ENCODE results near the gene FOXD2.

The FOXD2 gene

DNA sequence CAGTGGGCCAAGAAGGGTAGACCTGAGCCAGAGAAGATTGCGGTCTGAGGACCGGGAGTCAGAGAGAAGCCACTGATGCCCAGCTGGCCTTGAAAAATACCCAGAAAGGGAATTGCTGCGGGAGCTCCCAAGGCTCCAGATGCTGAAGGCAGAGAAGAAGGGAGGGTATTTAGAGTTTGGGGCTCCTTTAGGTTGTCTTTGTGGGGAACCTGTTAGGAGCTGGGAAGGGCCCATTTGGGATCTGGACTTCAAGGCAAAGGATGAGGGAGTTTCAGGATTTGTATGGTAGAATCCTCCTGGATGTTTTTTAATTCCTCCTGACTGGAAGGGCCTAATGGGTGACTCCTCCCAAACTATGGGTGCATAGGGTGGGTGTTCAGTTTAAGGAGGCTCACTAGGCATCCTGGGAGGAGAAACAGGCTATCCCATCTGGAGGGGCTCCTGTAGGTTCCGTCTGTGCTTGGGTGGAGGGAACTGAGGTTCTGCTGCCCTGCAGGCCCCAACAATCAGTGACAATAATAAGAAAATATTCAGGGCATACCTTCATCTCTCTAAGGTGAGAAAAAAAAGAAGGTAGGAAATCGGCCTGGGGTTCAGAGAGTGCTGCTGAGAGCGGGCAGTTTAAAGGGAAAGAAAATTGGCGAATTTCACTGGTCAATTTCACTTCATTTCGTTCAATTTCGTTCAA, 5.1 kb downstream of the FOXD2 start:
- TF ChIP-seq, protein P1, sequence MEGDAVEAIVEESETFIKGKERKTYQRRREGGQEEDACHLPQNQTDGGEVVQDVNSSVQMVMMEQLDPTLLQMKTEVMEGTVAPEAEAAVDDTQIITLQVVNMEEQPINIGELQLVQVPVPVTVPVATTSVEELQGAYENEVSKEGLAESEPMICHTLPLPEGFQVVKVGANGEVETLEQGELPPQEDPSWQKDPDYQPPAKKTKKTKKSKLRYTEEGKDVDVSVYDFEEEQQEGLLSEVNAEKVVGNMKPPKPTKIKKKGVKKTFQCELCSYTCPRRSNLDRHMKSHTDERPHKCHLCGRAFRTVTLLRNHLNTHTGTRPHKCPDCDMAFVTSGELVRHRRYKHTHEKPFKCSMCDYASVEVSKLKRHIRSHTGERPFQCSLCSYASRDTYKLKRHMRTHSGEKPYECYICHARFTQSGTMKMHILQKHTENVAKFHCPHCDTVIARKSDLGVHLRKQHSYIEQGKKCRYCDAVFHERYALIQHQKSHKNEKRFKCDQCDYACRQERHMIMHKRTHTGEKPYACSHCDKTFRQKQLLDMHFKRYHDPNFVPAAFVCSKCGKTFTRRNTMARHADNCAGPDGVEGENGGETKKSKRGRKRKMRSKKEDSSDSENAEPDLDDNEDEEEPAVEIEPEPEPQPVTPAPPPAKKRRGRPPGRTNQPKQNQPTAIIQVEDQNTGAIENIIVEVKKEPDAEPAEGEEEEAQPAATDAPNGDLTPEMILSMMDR (IDR thresholded peaks at IDR 0.05), result no peak

DNA sequence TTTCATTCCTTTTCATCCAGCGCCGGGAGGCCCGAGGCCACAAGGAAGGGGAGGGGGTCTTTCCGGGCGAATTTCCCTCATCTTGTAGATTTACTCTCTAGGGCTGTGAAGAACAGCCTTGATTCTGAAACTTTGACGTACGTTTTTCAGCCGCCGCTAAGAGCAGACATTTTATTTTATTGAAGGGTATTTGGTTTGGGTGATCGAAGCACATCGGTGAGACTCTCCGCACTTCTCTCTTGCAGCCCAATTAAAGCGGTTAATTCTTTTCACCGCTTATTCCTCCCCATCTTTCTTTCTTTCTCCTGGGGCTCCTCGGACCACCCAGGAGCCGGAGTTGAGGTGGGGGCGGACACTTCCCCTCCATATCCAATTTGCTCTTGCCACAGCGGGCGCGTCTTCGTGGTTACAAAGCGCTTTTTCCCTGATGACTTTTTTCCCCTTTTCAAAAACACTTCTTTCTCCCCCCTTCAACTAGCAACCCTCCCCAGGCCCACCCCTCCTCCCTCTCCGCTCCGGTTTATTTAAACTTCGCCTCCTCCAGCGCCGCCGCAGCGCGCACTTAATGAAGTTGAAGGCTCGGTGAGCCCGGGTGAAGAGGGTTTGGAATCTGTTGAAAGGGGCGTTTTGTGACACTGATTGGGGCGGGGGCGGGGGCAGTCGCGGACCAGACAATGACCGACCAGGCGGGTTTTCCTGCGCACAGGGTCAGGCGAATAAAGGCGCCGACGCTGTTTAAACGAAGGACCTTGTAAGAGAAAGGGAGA, 5.9 kb downstream of the FOXD2 start:
- TF ChIP-seq, protein P1 (IDR thresholded peaks at IDR 0.05), result no peak

DNA sequence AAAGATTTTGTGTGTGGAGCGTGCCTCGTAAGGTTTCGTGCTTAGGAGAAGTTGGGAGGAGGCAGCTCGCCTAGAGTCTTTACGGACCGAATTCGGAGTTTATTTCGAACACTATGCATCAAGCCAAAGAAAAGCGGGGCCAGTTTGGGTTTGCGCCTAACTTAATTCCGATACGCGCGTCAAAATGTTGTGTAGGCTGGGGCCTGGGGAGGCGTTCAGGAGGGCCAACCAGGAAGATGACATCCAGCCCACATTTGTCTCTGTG, 6.4 kb downstream of the FOXD2 start:
- TF ChIP-seq, protein P1 (IDR thresholded peaks at IDR 0.05), result no peak

DNA sequence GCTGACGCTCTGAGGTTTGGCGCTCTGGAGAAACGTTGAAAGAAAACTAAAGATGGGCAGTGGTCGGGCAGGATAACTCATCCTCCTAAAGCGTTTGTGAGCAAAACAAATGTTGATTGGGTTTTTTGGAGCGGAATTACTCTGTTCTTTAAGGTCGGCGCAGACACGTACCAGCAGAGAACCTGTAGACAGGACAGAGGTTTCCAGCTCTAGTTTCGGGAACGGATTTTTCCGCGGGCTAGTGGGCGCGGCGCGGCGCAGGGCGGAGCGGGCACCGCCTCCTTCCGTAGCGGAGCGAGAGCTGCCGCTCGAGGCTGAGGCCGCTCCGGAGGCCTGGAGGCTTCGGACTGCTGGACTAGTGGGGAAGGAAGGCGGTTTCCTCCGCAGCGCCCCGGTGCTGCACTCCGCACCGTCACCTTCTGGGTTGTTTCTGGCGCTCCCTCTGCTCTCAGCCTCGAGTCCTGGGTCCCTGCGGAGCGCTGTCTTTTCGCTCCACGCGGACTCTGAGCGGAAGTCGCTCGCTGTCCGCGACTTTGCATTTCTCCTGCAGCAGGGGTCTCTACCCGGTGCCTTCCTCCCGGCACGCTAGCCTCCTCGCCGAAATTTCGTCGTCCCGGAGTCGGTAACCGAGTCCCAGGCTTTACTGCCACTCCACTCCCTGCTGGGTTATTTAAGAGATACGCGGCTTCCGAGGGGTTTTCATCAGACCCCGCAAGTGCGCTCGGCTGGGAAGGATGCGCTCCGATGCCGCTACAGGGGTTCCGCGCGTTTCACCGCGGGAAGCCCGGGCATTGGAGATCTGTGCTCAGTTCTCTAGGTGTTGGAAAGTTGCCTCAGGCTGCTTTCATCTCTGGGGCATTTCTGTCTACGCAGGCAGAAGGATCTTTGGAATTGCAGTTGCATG, 7.0 kb downstream of the FOXD2 start:
- TF ChIP-seq, protein P1 (IDR thresholded peaks at IDR 0.05), result no peak

DNA sequence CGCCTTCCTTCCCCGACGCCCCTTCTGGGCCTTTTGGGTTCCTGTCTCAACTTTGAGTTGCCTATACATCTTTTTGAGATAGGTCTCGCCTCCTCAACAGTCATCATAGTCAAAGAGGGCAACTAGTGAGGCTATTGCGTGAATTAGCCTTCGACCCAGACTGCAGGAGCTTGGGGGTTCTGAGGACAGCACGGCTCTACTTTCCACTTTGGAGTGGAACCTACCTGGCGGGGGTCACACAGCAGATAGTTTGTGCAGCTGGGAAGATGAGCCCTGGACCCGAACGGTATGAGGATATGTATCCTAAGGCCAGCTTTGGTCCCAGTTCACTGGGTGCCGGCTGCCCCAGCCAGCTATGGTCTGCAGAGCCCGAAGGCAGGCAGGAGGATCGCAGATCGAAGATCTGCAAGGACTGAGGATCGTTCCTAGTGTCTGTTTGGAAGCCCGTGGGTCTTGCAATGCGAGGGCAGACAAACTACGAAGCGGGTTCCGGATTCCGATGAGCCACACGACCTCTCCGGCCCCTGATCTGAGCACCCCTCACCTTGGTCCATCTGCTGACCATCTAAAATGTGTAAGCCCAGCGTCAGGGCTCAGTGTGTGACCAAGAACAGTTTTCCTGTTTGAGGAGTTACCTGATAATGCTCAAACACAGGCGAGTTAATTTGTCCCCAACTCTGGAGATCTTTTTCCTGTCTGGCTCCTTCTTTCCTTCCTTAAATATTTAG, 8.1 kb downstream of the FOXD2 start:
- TF ChIP-seq, protein P1 (IDR thresholded peaks at IDR 0.05), result no peak

DNA sequence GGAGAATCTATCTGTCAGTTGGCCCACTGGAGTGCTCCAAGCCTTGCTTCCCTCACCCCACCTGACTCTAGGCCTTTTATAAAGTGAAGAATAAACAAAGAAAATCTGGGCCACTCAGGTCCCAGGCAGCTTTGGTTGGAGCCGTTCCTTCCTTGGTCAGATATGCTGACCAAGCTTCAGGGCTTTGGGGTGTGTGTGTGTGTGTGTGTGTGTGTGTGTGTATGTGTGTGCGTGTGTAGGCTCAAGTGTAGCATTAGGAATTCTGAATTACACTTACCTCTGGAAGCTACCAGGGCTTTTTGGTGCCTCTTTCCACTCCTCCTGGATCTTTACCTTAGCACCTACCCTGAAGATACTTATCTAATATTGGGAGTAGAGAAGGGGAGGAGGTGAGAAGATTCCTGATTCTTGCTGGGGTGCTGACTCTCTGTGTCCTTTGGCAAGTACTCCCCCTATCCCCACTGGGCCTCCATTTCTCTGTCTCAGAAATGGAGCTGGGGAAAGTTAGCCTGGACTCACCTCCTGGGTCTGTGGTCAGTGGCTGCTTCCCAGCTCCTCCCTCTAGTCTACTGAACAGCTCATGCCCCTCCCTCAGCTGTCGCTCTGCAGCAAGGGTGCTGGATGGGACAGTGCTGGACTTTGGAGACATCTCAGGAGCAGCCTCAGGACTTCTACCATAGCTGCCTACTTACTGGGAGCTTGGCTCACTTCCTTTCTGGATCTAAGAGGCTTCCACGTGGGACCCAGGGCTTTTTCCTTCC, 10.8 kb downstream of the FOXD2 start:
- TF ChIP-seq, protein P1 (IDR thresholded peaks at IDR 0.05), result no peak
